HL-60 (cell line): ENCODE results near the gene ASCL1.
A peak's percentile ranks its signal among the peaks of the same experiment; 100 is the strongest.

Experiments used
- POLR2AphosphoS5 ChIP-seq: IDR thresholded peaks from 2 replicates; pipeline ENCODE4 v1.6.1; 2012; ENCODE audit warnings: low read depth
- SPI1 ChIP-seq: IDR thresholded peaks from 2 replicates; pipeline ENCODE4 v1.6.1; 2012; ENCODE audit warnings: low read depth, mild to moderate bottlenecking, borderline replicate concordance
- TF ChIP-seq, protein P1 (sequence below): IDR thresholded peaks from one replicate; pipeline ENCODE4 v1.5.1; 2011; ENCODE audit warnings: low read length, control low read depth, inconsistent platforms; ENCODE audit not compliant: insufficient read depth

DNA sequence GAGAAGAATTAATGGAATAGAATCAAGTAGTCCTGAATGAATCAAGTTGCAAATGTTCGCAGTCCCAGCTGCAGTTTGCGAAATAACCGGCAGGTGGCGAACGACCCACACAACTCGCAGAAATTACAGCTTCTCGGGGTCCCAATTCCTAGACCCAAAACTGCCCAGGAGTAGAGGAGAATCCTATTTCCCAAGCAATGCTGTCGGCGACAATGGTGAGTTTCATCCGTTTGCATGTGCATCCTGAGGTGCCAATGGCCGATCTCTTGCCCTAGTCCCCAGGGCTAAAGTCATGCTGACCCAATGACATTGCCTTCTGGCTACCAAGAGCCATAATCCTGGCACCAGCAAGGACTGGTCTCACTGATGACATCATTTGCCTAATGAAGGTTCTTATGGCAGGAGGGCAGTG, 8.5 kb upstream of the ASCL1 start:
- TF ChIP-seq, protein P1, sequence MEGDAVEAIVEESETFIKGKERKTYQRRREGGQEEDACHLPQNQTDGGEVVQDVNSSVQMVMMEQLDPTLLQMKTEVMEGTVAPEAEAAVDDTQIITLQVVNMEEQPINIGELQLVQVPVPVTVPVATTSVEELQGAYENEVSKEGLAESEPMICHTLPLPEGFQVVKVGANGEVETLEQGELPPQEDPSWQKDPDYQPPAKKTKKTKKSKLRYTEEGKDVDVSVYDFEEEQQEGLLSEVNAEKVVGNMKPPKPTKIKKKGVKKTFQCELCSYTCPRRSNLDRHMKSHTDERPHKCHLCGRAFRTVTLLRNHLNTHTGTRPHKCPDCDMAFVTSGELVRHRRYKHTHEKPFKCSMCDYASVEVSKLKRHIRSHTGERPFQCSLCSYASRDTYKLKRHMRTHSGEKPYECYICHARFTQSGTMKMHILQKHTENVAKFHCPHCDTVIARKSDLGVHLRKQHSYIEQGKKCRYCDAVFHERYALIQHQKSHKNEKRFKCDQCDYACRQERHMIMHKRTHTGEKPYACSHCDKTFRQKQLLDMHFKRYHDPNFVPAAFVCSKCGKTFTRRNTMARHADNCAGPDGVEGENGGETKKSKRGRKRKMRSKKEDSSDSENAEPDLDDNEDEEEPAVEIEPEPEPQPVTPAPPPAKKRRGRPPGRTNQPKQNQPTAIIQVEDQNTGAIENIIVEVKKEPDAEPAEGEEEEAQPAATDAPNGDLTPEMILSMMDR, result peak; percentile 88
- TF ChIP-seq POLR2AphosphoS5 (no peak), SPI1 (no peak)
